ENCODE results near the gene GLB1L2.

The GLB1L2 gene

GRCh38 chr11:134349109-134349801 is 17.5 kb downstream of the GLB1L2 start:
- DNase-seq: no peak

DNA sequence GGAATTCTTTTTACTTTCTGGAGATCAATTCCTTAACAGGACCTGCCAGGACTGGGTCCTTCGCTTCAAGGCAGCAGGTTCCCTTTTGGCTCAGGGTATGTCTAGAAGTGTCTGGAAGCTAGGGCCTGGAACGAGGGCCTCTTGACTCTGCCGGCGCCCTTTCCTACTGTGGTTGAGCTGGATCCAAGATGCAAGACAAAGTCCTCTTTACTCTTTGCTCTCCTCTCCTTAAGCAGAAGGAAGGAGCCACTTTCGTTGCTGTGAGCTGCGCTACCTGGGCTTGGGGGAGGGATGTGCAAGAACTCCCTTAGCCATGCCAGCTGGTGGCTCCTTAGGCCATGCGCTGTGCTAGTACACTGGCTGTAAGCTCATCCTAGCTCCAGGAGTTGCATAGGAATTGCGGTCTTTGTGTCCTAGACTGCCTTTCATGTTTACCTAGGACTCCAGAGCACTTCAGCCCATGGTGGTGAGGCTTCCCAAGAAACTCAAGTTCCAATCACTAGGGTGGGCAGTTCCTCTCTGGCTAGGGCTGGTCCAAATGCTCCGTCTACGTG is 18.1 kb downstream of the GLB1L2 start:
- DNase-seq: no peak

DNA sequence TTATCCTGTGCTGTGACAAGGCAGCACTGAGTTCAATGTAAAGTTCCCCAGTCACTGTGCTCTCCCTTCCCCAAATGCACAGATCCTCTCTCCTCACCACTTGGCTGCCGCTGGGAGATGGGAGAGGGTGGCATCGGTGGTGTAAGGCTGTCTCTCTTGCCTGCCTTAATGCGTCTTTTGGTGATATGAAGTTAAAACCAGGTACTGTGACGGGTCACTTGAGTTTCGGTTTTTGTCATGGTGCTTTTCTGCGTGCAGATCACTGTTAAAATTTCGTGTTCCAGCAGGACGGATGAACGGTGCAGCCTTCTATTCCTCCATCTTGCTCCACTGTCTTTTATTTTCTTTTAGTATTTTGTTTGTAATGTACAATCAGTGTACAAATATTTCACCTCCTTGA is 18.6 kb downstream of the GLB1L2 start:
- no peak for DNase-seq

DNA sequence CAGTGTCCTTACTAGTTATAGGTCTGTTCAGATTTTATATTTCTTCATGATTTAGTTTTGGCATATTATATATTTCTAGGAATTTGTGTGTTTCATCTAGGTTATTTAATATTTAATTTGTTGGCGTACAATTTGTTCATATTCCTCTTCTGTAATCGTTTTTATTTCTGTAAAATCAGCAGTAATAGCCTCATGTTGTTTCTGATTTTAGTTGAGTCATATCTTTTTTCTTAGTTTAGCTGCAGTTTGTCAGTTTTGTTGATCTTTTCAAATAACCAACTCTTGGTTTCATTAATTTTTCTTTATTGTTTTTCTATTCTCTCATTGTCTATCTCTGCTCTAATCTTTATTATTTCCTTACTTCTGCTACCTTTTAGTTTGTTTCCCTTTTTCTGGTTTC is 20.3 kb downstream of the GLB1L2 start:
- no peak for DNase-seq

DNA sequence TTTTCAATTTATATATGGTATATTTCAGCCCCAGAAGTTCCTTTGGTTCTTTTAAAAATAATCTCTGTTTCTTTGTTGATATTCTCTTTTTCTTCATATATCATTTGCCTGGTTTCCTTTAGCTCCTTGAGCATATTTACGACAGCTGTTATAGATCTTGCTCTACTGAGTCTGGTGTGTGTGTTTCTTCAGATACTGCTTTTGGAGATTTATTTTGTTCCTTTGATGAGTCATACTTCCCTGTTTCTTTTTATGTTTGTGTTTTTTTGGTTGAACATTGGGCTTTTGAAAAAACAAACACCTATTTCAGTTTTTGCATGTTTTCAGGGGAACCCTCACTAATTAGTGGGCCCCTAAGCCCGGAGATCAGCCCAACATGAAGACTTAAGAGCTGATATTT is 23.3 kb downstream of the GLB1L2 start:
- DNase-seq: no peak

DNA sequence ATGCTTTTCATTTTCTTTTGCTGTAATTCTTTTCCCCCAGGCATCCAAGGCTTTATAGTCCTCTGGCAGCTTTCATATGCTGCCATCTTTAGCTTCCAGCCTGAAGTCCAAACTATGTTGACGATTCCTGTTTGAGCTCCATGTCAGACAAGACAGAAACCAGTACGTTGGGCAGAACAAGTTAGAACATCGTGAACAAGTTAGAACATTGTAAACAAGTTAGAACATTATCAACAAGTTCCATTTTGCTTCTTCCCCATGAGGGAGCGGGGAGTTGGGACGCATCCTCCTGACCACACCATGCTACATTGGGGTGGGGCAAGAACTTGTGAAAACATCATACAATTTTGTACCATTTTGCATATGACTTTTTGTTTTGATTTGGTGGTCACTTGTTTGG is 23.9 kb downstream of the GLB1L2 start:
- no peak for DNase-seq

DNA sequence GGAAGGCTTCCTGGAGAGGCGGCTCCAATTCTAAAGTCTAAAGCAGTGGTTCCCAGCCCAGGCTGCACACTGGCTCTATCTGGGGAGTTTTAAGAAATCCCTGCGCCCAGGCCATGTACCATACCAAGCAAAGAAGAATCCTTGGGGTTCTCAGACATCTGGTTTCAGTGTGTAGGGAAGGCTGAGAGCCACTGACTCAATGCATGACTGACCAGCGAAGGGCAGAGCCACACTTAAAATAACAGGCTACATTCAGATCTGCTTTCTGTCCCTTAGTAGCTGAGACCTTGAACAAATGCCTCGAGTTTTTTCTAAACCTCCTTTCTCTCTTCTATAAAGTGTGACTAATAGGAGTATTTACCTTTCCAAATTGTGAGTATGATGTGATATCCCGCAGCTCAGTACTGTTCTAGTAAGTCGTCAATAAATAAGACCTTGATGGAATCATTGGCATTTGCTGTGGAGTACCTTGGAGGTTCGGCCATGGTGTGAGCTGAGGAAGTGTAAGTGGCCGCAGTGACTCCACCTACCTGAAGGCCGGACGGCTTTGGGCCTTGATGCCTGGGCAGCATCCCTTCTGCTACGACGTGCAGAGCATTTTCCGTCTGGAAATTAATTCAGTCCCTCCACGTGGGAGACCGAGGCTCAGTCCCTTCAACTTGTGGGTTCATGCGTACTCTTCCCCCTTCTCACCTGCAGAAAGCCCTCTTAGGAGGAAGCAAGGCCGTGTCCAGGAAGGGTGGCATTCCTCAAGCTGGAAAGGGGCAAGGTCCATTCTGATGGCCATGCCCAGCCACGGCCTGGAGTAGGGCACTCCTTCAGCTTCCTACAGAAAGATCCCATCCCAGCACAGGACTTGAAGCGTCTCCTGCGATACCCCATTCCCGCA is 25.1 kb downstream of the GLB1L2 start:
- no peak for DNase-seq

GRCh38 chr11:134357545-134357839 is 25.7 kb downstream of the GLB1L2 start:
- DNase-seq: no peak

DNA sequence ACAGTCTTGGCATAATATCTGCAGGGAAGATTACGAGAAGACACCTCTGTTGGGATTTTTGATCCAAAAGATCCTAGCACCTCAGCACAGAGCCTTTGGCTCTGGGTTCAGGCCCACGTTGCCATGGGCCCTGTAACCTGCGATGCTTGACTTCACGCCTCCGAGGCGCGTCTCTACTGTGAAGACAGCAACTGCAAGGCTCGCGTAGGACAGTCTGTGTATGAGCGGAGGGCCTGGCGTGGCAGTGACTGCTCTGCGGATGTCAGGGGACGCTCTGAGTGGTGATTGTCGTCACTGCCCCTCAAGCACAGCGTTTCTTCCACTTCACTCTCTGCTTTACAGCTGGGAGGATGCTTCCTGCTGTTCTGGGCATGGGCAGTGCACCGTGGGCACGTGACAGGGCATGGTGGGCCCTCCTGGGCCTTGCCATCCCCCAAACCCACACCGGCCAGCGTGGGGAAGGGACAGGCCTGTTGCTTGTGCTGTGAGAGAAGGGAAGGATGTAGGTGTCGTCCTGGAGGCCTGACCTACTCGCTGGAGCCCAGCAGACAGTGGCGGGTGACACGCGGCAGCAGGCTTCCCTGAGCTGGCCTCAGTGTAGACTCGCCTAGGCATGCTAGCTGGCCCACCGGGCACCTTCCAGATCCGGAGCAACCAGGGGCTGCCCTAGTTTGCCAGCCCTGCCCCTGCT is 26.5 kb downstream of the GLB1L2 start:
- DNase-seq: no peak

DNA sequence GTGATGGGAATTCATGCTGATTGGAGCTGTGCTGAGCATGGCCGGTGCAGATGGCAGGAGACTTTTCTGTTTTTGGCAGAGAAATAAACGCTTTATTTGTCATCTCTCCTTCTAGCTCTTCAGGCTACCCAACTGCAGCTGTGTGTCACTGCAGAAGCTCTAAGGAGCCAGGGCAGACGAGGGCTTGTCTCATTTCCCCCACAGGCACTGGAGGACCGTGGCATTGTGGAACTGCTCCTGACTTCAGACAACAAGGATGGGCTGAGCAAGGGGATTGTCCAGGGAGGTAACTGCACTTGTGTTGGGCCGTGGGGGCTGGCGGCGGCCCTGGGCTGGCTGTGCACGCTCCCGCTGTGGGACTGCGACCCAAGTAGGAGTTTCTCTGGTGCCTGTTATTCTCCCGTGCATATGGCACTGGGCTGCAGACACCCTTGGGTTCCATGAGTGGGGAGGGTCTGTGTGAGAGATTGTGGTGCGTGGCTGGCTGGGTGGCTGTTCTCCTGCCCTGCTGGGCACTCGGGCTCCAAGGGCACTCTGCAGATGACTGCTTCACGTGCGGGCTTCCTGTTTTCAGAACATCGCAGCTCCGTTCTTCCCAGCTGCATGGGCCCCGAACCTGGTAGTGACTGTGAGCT is 27.2 kb downstream of the GLB1L2 start:
- no peak for DNase-seq

DNA sequence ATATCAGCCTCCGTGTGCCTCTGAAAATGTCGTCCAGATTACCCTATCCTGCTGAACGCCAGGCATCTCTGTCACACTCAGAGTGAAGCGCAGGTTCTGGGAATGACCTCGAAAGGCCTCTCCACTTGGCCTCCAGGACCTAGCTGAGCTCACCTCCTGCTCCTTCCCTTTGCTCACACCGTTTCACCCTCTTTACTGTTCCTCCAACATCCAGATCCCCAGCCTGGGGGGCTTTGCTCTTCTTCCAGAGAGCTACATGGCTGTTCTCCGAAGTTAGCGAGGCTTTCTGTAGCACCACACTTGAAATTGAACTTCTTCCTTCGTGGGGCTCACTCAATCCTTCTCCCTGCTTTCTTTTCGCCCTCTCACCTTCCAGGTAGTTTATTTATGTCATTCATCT is 27.9 kb downstream of the GLB1L2 start:
- DNase-seq: no peak

DNA sequence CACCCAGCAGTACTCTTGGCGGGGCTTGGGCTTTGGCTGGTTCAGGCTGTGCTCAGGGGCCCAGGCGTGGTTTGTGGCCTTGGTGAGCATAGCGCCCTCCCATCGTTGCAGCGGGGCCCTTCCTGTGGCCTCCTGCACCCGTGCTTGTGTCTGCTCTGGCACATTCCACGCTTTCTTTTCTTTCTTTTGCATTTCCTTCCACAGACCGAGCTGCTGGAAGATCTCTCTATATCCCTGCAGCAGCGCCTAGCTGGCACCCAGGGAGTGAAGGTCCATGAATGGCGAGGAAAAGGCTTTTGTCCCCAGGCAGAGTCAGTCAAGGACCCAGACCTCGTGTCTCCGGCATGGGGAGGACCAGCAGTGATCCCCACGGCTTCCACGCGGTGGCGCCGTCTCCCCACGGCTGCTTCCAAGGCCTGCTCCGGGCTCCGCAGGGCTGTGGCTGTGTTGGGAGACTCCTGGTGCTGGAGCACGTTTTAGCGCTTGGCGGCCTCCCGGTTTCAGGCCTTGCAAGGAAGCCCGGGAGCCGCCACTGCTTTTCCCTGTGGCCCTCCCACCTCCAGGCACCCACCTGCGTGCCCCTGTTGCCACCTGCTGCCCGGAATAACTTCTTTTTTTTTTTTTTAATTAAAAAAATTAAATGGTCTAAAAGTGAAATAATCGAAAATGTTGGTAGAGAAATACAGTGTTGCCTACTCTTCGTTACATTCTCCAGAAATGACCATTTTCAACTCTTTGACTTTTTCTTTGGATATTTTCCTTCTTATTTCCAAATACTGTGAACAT is 28.5 kb downstream of the GLB1L2 start:
- peak; percentile 68 for DNase-seq

DNA sequence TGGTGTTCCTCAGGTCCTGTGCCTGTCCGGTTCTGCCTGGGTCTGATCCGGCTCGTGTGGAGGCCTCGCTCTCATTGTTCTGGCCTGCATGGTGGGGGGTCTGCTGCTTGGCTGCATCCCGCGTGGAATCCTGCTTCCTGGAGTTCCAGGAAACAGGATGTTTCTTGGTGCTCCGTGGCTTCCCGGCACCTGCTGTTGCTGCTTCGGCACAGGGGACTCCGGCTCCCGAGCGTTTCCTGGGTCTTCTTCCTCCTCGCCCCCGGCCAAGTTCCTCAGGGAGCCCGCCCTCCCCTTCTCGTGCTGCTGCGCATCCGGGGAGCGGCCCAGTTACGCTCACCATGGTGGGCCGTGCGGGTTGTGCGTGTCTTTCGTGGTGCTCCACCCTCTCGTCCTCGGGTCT is 29.9 kb downstream of the GLB1L2 start:
- DNase-seq: no peak

GRCh38 chr11:134362192-134362901 is 30.6 kb downstream of the GLB1L2 start:
- no peak for DNase-seq

DNA sequence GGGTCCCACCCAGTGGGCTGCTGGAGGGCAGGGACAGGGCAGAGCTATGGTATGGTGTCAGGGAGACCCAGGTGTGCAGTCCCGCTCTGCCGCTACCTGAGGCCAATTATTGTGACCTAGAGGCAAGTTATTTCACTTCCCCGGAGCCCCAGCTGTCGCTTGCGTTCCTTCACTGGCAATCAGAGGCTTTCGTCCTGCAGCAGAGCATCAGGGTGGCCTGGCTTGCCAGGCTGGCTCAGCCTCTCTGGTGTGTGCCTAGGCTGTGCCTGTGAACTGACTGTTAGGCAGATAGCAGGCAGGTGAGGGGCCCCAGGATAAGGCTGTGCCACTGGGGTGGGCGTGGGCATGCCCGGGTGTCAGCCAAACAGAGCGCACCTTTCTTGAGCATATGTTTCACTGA is 31.4 kb downstream of the GLB1L2 start:
- DNase-seq: no peak

- no peak for DNase-seq
Observed at GRCh38 chr11:134363592-134363991, 31.8 kb downstream of the GLB1L2 start.

GRCh38 chr11:134364261-134364660 is 32.5 kb downstream of the GLB1L2 start:
- DNase-seq: no peak

GRCh38 chr11:134365011-134365925 is 33.5 kb downstream of the GLB1L2 start:
- DNase-seq: no peak

DNA sequence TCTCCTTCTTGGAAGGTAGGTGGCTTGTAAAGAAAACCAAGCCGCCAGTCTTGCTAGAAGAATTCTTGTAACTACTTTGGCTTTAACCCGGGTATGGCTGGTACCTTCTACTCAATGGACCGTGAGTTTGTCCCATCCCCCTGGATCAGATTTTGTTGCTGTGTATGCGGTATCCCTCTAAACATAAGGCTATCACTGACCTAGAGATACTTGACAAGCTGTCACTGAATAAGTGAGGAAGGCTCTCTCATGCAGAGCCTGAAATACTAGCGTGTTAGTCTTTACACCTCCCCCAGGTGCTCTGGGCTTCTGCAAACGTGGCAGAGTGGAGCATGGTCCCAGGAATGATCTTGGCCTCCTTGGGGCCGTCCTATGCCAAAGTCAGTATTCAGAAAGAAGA is 34.5 kb downstream of the GLB1L2 start:
- DNase-seq: no peak

DNA sequence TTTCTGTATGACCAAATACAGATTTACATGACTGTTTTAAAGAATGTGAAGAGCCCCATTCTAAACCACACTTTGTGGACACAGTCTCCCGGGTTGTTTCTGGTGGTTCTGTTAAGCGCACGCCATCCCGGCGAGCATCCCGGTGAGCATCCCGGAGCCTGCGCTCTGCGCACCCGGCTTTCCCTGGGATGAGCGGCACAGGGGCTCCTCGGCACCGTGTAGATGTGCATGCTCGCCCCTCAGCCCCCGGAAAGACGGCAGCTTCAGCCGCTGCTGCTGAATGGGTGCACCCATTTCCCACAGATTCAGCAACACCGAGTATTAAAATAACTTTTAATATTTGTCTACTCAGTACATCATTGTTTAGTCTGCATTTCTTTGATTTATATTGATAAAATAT is 36.0 kb downstream of the GLB1L2 start:
- no peak for DNase-seq
